Mesothelial cell of epicardium (in vitro differentiated cells): ENCODE measurements around the gene MRFAP1. TPM values are rescaled to one million over a fixed set of nuclear protein-coding genes. Genes with fewer than 3 reads are reported as not detected.

Source experiments
- DNase-seq, 2 experiments: peaks; one replicate each; pipeline ENCODE4 v3.0.0; 2021; ENCODE audit warnings: low spot score in 2 of 2; ENCODE audit not compliant: unreplicated experiment in 2 of 2
- H3K27ac Mint-ChIP-seq: 2 replicates; pipeline ENCODE4 v1.8.0; 2021; ENCODE audit warnings: mixed read lengths
- H3K27me3 Mint-ChIP-seq: 2 replicates; pipeline ENCODE4 v1.8.0; 2021; ENCODE audit warnings: low read depth, mixed read lengths
- H3K36me3 Mint-ChIP-seq: 2 replicates; pipeline ENCODE4 v1.8.0; 2021; ENCODE audit warnings: mixed read lengths
- H3K4me1 Mint-ChIP-seq: 2 replicates; pipeline ENCODE4 v1.8.0; 2021; ENCODE audit warnings: mixed read lengths
- H3K4me3 Mint-ChIP-seq: 2 replicates; pipeline ENCODE4 v1.8.0; 2021; ENCODE audit warnings: mild to moderate bottlenecking, moderate library complexity, mixed read lengths
- H3K9me3 Mint-ChIP-seq: 2 replicates; pipeline ENCODE4 v1.8.0; 2021; ENCODE audit warnings: mixed read lengths
- CTCF ChIP-seq: fragments of 200-600 bp; sonication (generic); IDR thresholded peaks from one replicate; pipeline ENCODE4 v1.5.0; 2021; ENCODE audit warnings: antibody characterized with exemption; ENCODE audit not compliant: unreplicated experiment
- total RNA-seq: library from RNA; stranded (reverse); gene quantifications from 3 replicates; pipeline ENCODE4 v1.2.1, GENCODE V29; 2021

Gene MRFAP1
- total RNA-seq, 1 donor from 2014 or later: 242 TPM

GRCh38 chr4:6641971-6642320, 1.5 kb downstream of the MRFAP1 start:
- peak overlapping the region; percentile 100 for H3K27ac Mint-ChIP-seq
- no peak for DNase-seq
- peaks cover 17% of the 10 kb centered on the region for H3K36me3 Mint-ChIP-seq
- TF ChIP-seq CTCF: no peak
- H3K4me1 Mint-ChIP-seq: peaks cover 29% of the 10 kb centered on the region
- no peaks in the 10 kb centered on the region for H3K27me3 Mint-ChIP-seq
- H3K9me3 Mint-ChIP-seq: no peaks in the 10 kb centered on the region
- H3K4me3 Mint-ChIP-seq: peak overlapping the region; percentile 99

- H3K27me3 Mint-ChIP-seq: no peaks in the 10 kb centered on the region
- TF ChIP-seq CTCF: no peak
- peaks cover 29% of the 10 kb centered on the region for H3K4me1 Mint-ChIP-seq
- H3K27ac Mint-ChIP-seq: peak overlapping the region; percentile 81
- peaks cover 17% of the 10 kb centered on the region for H3K36me3 Mint-ChIP-seq
- no peak overlapping the region for H3K4me3 Mint-ChIP-seq
- no peak for DNase-seq
- H3K9me3 Mint-ChIP-seq: no peaks in the 10 kb centered on the region
Measured at GRCh38 chr4:6643141-6643847, 2.8 kb downstream of the MRFAP1 start.

GRCh38 chr4:6644792-6645530, 4.5 kb downstream of the MRFAP1 start:
- H3K27me3 Mint-ChIP-seq: no peaks in the 10 kb centered on the region
- DNase-seq: no peak
- H3K36me3 Mint-ChIP-seq: peaks cover 17% of the 10 kb centered on the region
- TF ChIP-seq CTCF: no peak
- no peak overlapping the region for H3K27ac Mint-ChIP-seq
- no peaks in the 10 kb centered on the region for H3K9me3 Mint-ChIP-seq
- H3K4me3 Mint-ChIP-seq: no peak overlapping the region
- H3K4me1 Mint-ChIP-seq: peaks cover 29% of the 10 kb centered on the region

- Mint-ChIP-seq H3K27ac (no peak overlapping the region), H3K9me3 (no peaks in the 10 kb centered on the region), H3K4me3 (no peak overlapping the region), H3K4me1 (peaks cover 14% of the 10 kb centered on the region), H3K36me3 (peaks cover 12% of the 10 kb centered on the region), H3K27me3 (no peaks in the 10 kb centered on the region)
- no peak for DNase-seq
- no peak for TF ChIP-seq CTCF
Measured at GRCh38 chr4:6647169-6647568, 6.7 kb downstream of the MRFAP1 start.

- Mint-ChIP-seq H3K4me3 (no peak overlapping the region), H3K27ac (no peak overlapping the region), H3K36me3 (peaks cover 8% of the 10 kb centered on the region), H3K4me1 (peaks cover 9% of the 10 kb centered on the region), H3K9me3 (no peaks in the 10 kb centered on the region), H3K27me3 (no peaks in the 10 kb centered on the region)
- no peak for TF ChIP-seq CTCF
- no peak for DNase-seq
Measured at GRCh38 chr4:6647582-6648230, 7.2 kb downstream of the MRFAP1 start.
